H9 (cell line): ENCODE results near the gene SUPT3H. TPM values are rescaled to one million over a fixed set of nuclear protein-coding genes. Genes with fewer than 3 reads are reported as not detected.

Experiments used
- DNase-seq: peaks from one replicate; pipeline ENCODE4 v3.0.0-alpha.2; 2017
- H2AFZ ChIP-seq: one replicate; pipeline ENCODE4 v1.6.1; 2013; ENCODE audit warnings: mild to moderate bottlenecking, low read length, control low read depth, moderate library complexity
- H2AK5ac ChIP-seq: 2 replicates; pipeline ENCODE4 v1.6.1; 2013; ENCODE audit warnings: low read length, control low read depth, mixed read lengths; ENCODE audit not compliant: insufficient read length
- H2BK120ac ChIP-seq: one replicate; pipeline ENCODE4 v1.6.1; 2013; ENCODE audit warnings: low read depth, mild to moderate bottlenecking, low read length, control low read depth, inconsistent platforms; ENCODE audit not compliant: poor library complexity, severe bottlenecking
- H2BK12ac ChIP-seq: 2 replicates; pipeline ENCODE4 v1.6.1; 2013; ENCODE audit warnings: low read length, control low read depth, mixed read lengths, low read depth; ENCODE audit not compliant: insufficient read length
- H2BK15ac ChIP-seq: 2 replicates; pipeline ENCODE4 v1.6.1; 2013; ENCODE audit warnings: low read depth, low read length, control low read depth
- H2BK20ac ChIP-seq: one replicate; pipeline ENCODE4 v1.6.1; 2013; ENCODE audit warnings: low read depth, mild to moderate bottlenecking, low read length, control low read depth, inconsistent platforms; ENCODE audit not compliant: poor library complexity, severe bottlenecking
- H2BK5ac ChIP-seq: 2 replicates; pipeline ENCODE4 v1.6.1; 2013; ENCODE audit warnings: low read length, control low read depth, mixed read lengths; ENCODE audit not compliant: insufficient read length
- H3K14ac ChIP-seq: 2 replicates; pipeline ENCODE4 v1.6.1; 2013; ENCODE audit warnings: low read length, control low read depth; ENCODE audit not compliant: insufficient read depth
- H3K18ac ChIP-seq: 2 replicates; pipeline ENCODE4 v1.6.1; 2013; ENCODE audit warnings: low read depth, mild to moderate bottlenecking, mixed read lengths, low read length, control low read depth; ENCODE audit not compliant: insufficient read length
- H3K23ac ChIP-seq: 2 replicates; pipeline ENCODE4 v1.6.1; 2013; ENCODE audit warnings: low read length, control low read depth, mixed read lengths, low read depth; ENCODE audit not compliant: insufficient read length
- H3K23me2 ChIP-seq: 2 replicates; pipeline ENCODE4 v1.6.1; 2013; ENCODE audit warnings: low read depth, mild to moderate bottlenecking, mixed read lengths, low read length, control low read depth; ENCODE audit not compliant: insufficient read length, poor library complexity, severe bottlenecking
- H3K27ac ChIP-seq: 2 replicates; pipeline ENCODE4 v1.5.1; 2013; ENCODE audit warnings: low read length, control low read depth, mixed read lengths, low read depth; ENCODE audit not compliant: insufficient read length
- H3K27me3 ChIP-seq: 2 replicates; pipeline ENCODE4 v1.6.1; 2013; ENCODE audit warnings: low read length, control low read depth, inconsistent platforms; ENCODE audit not compliant: insufficient read depth
- H3K4ac ChIP-seq: 2 replicates; pipeline ENCODE4 v1.6.1; 2013; ENCODE audit warnings: low read depth, mild to moderate bottlenecking, control low read depth, inconsistent platforms, low read length, moderate library complexity
- H3K4me1 ChIP-seq: 2 replicates; pipeline ENCODE4 v1.6.1; 2013; ENCODE audit warnings: low read length, control low read depth, inconsistent platforms; ENCODE audit not compliant: insufficient read depth
- H3K4me2 ChIP-seq: 2 replicates; pipeline ENCODE4 v1.6.1; 2013; ENCODE audit warnings: low read length, control low read depth, mixed read lengths; ENCODE audit not compliant: insufficient read length, insufficient read depth
- H3K56ac ChIP-seq: 2 replicates; pipeline ENCODE4 v1.6.1; 2013; ENCODE audit warnings: low read depth, mild to moderate bottlenecking, mixed read lengths, low read length, control low read depth; ENCODE audit not compliant: insufficient read length
- H3K79me1 ChIP-seq: 2 replicates; pipeline ENCODE4 v1.6.1; 2013; ENCODE audit warnings: low read depth, mild to moderate bottlenecking, moderate library complexity, low read length, control low read depth, inconsistent platforms; ENCODE audit not compliant: insufficient read depth, poor library complexity, severe bottlenecking
- H3K79me2 ChIP-seq: 2 replicates; pipeline ENCODE4 v1.6.1; 2013; ENCODE audit warnings: low read length, control low read depth, inconsistent platforms; ENCODE audit not compliant: insufficient read depth
- H3K9ac ChIP-seq: 2 replicates; pipeline ENCODE4 v1.6.1; 2013; ENCODE audit warnings: low read length, control low read depth, mixed read lengths; ENCODE audit not compliant: insufficient read length; ENCODE audit errors: extremely low read depth
- H3K9me3 ChIP-seq: one replicate; pipeline ENCODE4 v1.6.1; 2013; ENCODE audit warnings: low read depth, low read length, inconsistent platforms; ENCODE audit not compliant: control insufficient read depth
- H3T11ph ChIP-seq: one replicate; pipeline ENCODE4 v1.6.1; 2013; ENCODE audit warnings: mild to moderate bottlenecking, low read length, control low read depth, inconsistent platforms
- H4K20me1 ChIP-seq: one replicate; pipeline ENCODE4 v1.6.1; 2013; ENCODE audit not compliant: control insufficient read depth, insufficient read length, insufficient read depth
- H4K5ac ChIP-seq: 2 replicates; pipeline ENCODE4 v1.6.1; 2013; ENCODE audit warnings: low read depth, mild to moderate bottlenecking, mixed read lengths, low read length, control low read depth; ENCODE audit not compliant: insufficient read length
- H4K8ac ChIP-seq: replicated peaks from 2 replicates; pipeline ENCODE4 v1.6.1; 2013; ENCODE audit warnings: low read length, control low read depth, mixed read lengths, low read depth; ENCODE audit not compliant: insufficient read length
- H4K91ac ChIP-seq: 2 replicates; pipeline ENCODE4 v1.6.1; 2013; ENCODE audit warnings: low read depth, mild to moderate bottlenecking, moderate library complexity, mixed read lengths, low read length, control low read depth; ENCODE audit not compliant: insufficient read length
- H3K27ac Mint-ChIP-seq, 3 experiments: 2 replicates in 2 of 3; 3 replicates in 1 of 3; pipeline ENCODE4 v1.8.0; 2020 to 2021; ENCODE audit warnings: mixed read lengths in 3 of 3, mild to moderate bottlenecking in 1 of 3, moderate library complexity in 1 of 3
- H3K27me3 Mint-ChIP-seq: 2 replicates; pipeline ENCODE4 v1.8.0; 2021; ENCODE audit warnings: low read depth, mild to moderate bottlenecking, moderate library complexity, mixed read lengths
- H3K36me3 Mint-ChIP-seq, 3 experiments: 2 replicates in 2 of 3; 3 replicates in 1 of 3; pipeline ENCODE4 v1.8.0; 2020 to 2021; ENCODE audit warnings: low read depth in 3 of 3, mixed read lengths in 3 of 3; ENCODE audit not compliant: insufficient read depth in 1 of 3
- H3K4me1 Mint-ChIP-seq, 2 experiments: 2 replicates each; pipeline ENCODE4 v1.8.0; 2020; ENCODE audit warnings: mixed read lengths in 2 of 2
- H3K4me3 Mint-ChIP-seq, 2 experiments: 2 replicates in 1 of 2; 3 replicates in 1 of 2; pipeline ENCODE4 v1.8.0; 2020 to 2021; ENCODE audit warnings: mild to moderate bottlenecking in 2 of 2, mixed read lengths in 2 of 2, moderate library complexity in 1 of 2
- H3K9me3 Mint-ChIP-seq, 2 experiments: 2 replicates in 1 of 2; 3 replicates in 1 of 2; pipeline ENCODE4 v1.8.0; 2020; ENCODE audit warnings: mild to moderate bottlenecking in 2 of 2, mixed read lengths in 2 of 2, moderate library complexity in 1 of 2
- total RNA-seq: library from RNA; stranded (reverse); gene quantifications from 2 replicates; pipeline ENCODE4 v1.2.1, GENCODE V29; 2021
- TF ChIP-seq, protein P1 (sequence below): fragments of 200-600 bp; sonication (generic); conservative IDR thresholded peaks from 3 replicates; pipeline ENCODE4 v1.8.0; 2021; ENCODE audit warnings: antibody characterized with exemption, mild to moderate bottlenecking

Gene SUPT3H
- total RNA-seq, 1 experiment from 2014 or later, result 22.5 TPM

- no peak overlapping the region for H2BK5ac ChIP-seq
- Mint-ChIP-seq H3K36me3 (no peaks in the 10 kb centered on the region), H3K27ac (no peak overlapping the region), H3K27me3 (no peaks in the 10 kb centered on the region), H3K4me1 (no peaks in the 10 kb centered on the region), H3K4me3 (no peak overlapping the region), H3K9me3 (no peaks in the 10 kb centered on the region)
- H3K23ac ChIP-seq, result no peak overlapping the region
- no peak overlapping the region for H2BK12ac ChIP-seq
- no peaks in the 10 kb centered on the region for H3K79me1 ChIP-seq
- TF ChIP-seq, protein P1, sequence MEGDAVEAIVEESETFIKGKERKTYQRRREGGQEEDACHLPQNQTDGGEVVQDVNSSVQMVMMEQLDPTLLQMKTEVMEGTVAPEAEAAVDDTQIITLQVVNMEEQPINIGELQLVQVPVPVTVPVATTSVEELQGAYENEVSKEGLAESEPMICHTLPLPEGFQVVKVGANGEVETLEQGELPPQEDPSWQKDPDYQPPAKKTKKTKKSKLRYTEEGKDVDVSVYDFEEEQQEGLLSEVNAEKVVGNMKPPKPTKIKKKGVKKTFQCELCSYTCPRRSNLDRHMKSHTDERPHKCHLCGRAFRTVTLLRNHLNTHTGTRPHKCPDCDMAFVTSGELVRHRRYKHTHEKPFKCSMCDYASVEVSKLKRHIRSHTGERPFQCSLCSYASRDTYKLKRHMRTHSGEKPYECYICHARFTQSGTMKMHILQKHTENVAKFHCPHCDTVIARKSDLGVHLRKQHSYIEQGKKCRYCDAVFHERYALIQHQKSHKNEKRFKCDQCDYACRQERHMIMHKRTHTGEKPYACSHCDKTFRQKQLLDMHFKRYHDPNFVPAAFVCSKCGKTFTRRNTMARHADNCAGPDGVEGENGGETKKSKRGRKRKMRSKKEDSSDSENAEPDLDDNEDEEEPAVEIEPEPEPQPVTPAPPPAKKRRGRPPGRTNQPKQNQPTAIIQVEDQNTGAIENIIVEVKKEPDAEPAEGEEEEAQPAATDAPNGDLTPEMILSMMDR, result no peak
- H4K20me1 ChIP-seq, result no peaks in the 10 kb centered on the region
- H3K23me2 ChIP-seq, result no peaks in the 10 kb centered on the region
- H3K56ac ChIP-seq, result no peak overlapping the region
- H2BK120ac ChIP-seq, result no peak overlapping the region
- H3T11ph ChIP-seq, result no peak overlapping the region
- H3K27me3 ChIP-seq, result no peaks in the 10 kb centered on the region
- H3K9me3 ChIP-seq, result no peaks in the 10 kb centered on the region
- no peaks in the 10 kb centered on the region for H3K4me1 ChIP-seq
- H3K4me2 ChIP-seq, result no peak overlapping the region
- no peak overlapping the region for H4K5ac ChIP-seq
- no peak overlapping the region for H3K14ac ChIP-seq
- H3K79me2 ChIP-seq, result no peaks in the 10 kb centered on the region
- no peak overlapping the region for H2AFZ ChIP-seq
- H4K8ac ChIP-seq, result no peak overlapping the region
- no peak overlapping the region for H3K9ac ChIP-seq
- H3K4ac ChIP-seq, result no peak overlapping the region
- no peak for DNase-seq
- H2BK15ac ChIP-seq, result no peak overlapping the region
- H2BK20ac ChIP-seq, result no peak overlapping the region
- H3K18ac ChIP-seq, result no peak overlapping the region
- no peak overlapping the region for H2AK5ac ChIP-seq
- H4K91ac ChIP-seq, result no peak overlapping the region
- no peak overlapping the region for H3K27ac ChIP-seq
These were observed 463.6 kb downstream of the SUPT3H start for GRCh38 chr6:44914141-44914540.
